ACC112 (cell line): ENCODE measurements around the gene MTCH1.

Experiments
- H2AFZ ChIP-seq: fragments of 200-600 bp; sonication (generic); one replicate; pipeline ENCODE4 v1.6.0; 2017; ENCODE audit warnings: antibody characterized with exemption, low read length; ENCODE audit not compliant: unreplicated experiment
- H3K27ac ChIP-seq: fragments of 200-600 bp; sonication (generic); 2 replicates; pipeline ENCODE4 v1.5.1; 2014; ENCODE audit warnings: low read depth, mild to moderate bottlenecking, antibody characterized with exemption, low read length, moderate library complexity
- H3K27me3 ChIP-seq: fragments of 200-600 bp; sonication (generic); 2 replicates; pipeline ENCODE4 v1.6.1; 2014; ENCODE audit warnings: mild to moderate bottlenecking, antibody characterized with exemption, low read length, moderate library complexity, mixed read lengths; ENCODE audit not compliant: insufficient read depth
- H3K36me3 ChIP-seq: fragments of 200-600 bp; sonication (generic); 2 replicates; pipeline ENCODE4 v1.6.1; 2016; ENCODE audit warnings: mild to moderate bottlenecking, antibody characterized with exemption, low read length, moderate library complexity, mixed read lengths; ENCODE audit not compliant: insufficient read depth
- H3K4me1 ChIP-seq: fragments of 200-600 bp; sonication (generic); one replicate; pipeline ENCODE4 v1.6.1; 2016; ENCODE audit warnings: low read length, mixed read lengths; ENCODE audit not compliant: insufficient read depth, unreplicated experiment, control insufficient read depth
- H3K4me3 ChIP-seq: fragments of 200-600 bp; sonication (generic); 2 replicates; pipeline ENCODE4 v1.5.1; 2014; ENCODE audit warnings: mild to moderate bottlenecking, low read depth, low read length
- H3K79me2 ChIP-seq: fragments of 200-600 bp; sonication (generic); one replicate; pipeline ENCODE4 v1.6.0; 2016; ENCODE audit warnings: low read length; ENCODE audit not compliant: control insufficient read depth, unreplicated experiment, insufficient read depth

Gene MTCH1

GRCh38 chr6:37024656-37025337 lies 38.8 kb upstream of the MTCH1 start:
- Histone ChIP-seq H3K4me3 (no peak overlapping the region), H3K4me1 (peaks cover 14% of the 10 kb centered on the region), H2AFZ (no peak overlapping the region), H3K79me2 (no peaks in the 10 kb centered on the region), H3K27me3 (no peaks in the 10 kb centered on the region), H3K27ac (no peak overlapping the region), H3K36me3 (no peaks in the 10 kb centered on the region)

- H2AFZ ChIP-seq = no peak overlapping the region
- H3K27ac ChIP-seq = no peak overlapping the region
- no peaks in the 10 kb centered on the region for H3K79me2 ChIP-seq
- no peaks in the 10 kb centered on the region for H3K27me3 ChIP-seq
- H3K4me3 ChIP-seq = no peak overlapping the region
- peaks cover 21% of the 10 kb centered on the region for H3K4me1 ChIP-seq
- H3K36me3 ChIP-seq = no peaks in the 10 kb centered on the region
These were observed 36.3 kb upstream of the MTCH1 start for GRCh38 chr6:37022135-37022863.

GRCh38 chr6:37021356-37022129 lies 35.5 kb upstream of the MTCH1 start:
- H3K27me3 ChIP-seq = no peaks in the 10 kb centered on the region
- no peak overlapping the region for H3K27ac ChIP-seq
- H3K79me2 ChIP-seq = no peaks in the 10 kb centered on the region
- H3K4me1 ChIP-seq = peaks cover 21% of the 10 kb centered on the region
- no peak overlapping the region for H3K4me3 ChIP-seq
- no peak overlapping the region for H2AFZ ChIP-seq
- H3K36me3 ChIP-seq = no peaks in the 10 kb centered on the region

GRCh38 chr6:37020812-37021211 lies 34.8 kb upstream of the MTCH1 start:
- Histone ChIP-seq H3K27me3 (no peaks in the 10 kb centered on the region), H3K4me3 (no peak overlapping the region), H3K36me3 (no peaks in the 10 kb centered on the region), H3K27ac (no peak overlapping the region), H3K4me1 (peaks cover 21% of the 10 kb centered on the region), H3K79me2 (no peaks in the 10 kb centered on the region), H2AFZ (no peak overlapping the region)

GRCh38 chr6:37020381-37020780 lies 34.4 kb upstream of the MTCH1 start:
- Histone ChIP-seq H3K27me3 (no peaks in the 10 kb centered on the region), H3K4me3 (no peak overlapping the region), H3K27ac (no peak overlapping the region), H3K36me3 (no peaks in the 10 kb centered on the region), H2AFZ (no peak overlapping the region), H3K4me1 (peaks cover 21% of the 10 kb centered on the region), H3K79me2 (no peaks in the 10 kb centered on the region)

GRCh38 chr6:37019065-37019450 lies 33.1 kb upstream of the MTCH1 start:
- no peaks in the 10 kb centered on the region for H3K27me3 ChIP-seq
- peaks cover 13% of the 10 kb centered on the region for H3K4me1 ChIP-seq
- H2AFZ ChIP-seq = no peak overlapping the region
- H3K27ac ChIP-seq = no peak overlapping the region
- H3K36me3 ChIP-seq = no peaks in the 10 kb centered on the region
- H3K4me3 ChIP-seq = no peak overlapping the region
- no peaks in the 10 kb centered on the region for H3K79me2 ChIP-seq

- H3K36me3 ChIP-seq = no peaks in the 10 kb centered on the region
- H3K27ac ChIP-seq = no peak overlapping the region
- peak overlapping the region; percentile 59 for H2AFZ ChIP-seq
- H3K4me3 ChIP-seq = no peak overlapping the region
- no peaks in the 10 kb centered on the region for H3K79me2 ChIP-seq
- peaks cover 13% of the 10 kb centered on the region for H3K4me1 ChIP-seq
- no peaks in the 10 kb centered on the region for H3K27me3 ChIP-seq
These were observed 32.4 kb upstream of the MTCH1 start for GRCh38 chr6:37018198-37019064.

- Histone ChIP-seq H3K27ac (no peak overlapping the region), H3K4me3 (no peak overlapping the region), H3K27me3 (no peaks in the 10 kb centered on the region), H3K36me3 (no peaks in the 10 kb centered on the region), H3K4me1 (peaks cover 13% of the 10 kb centered on the region), H3K79me2 (no peaks in the 10 kb centered on the region), H2AFZ (peak overlapping the region; percentile 59)
These were observed 31.7 kb upstream of the MTCH1 start for GRCh38 chr6:37017606-37018197.

GRCh38 chr6:37016995-37017394 lies 31.0 kb upstream of the MTCH1 start:
- Histone ChIP-seq H2AFZ (no peak overlapping the region), H3K27me3 (no peaks in the 10 kb centered on the region), H3K79me2 (no peaks in the 10 kb centered on the region), H3K36me3 (no peaks in the 10 kb centered on the region), H3K4me3 (no peak overlapping the region), H3K4me1 (peaks cover 10% of the 10 kb centered on the region), H3K27ac (no peak overlapping the region)

GRCh38 chr6:37015532-37015931 lies 29.5 kb upstream of the MTCH1 start:
- Histone ChIP-seq H3K36me3 (no peaks in the 10 kb centered on the region), H3K4me3 (no peak overlapping the region), H2AFZ (no peak overlapping the region), H3K27me3 (no peaks in the 10 kb centered on the region), H3K79me2 (no peaks in the 10 kb centered on the region), H3K4me1 (peaks cover 7% of the 10 kb centered on the region), H3K27ac (no peak overlapping the region)
